ENCODE results near the gene ZNF750. TPM values are rescaled to one million over a fixed set of nuclear protein-coding genes. Genes with fewer than 3 reads are reported as not detected.

The ZNF750 gene
- total and polyA plus RNA-seq, 8 donors = 0.38 to 3.4 (median 0.68) TPM

- no peak overlapping the region for H3K4me3 ChIP-seq
- peaks cover 0 to 18% of the 10 kb centered on the region in 2 donors for H3K9me3 ChIP-seq
- H3K27ac ChIP-seq = peak overlapping the region in 1 of 2 donors; percentile 40
- H3K36me3 ChIP-seq = peaks cover 0 to 64% of the 10 kb centered on the region in 2 donors
- no peaks in the 10 kb centered on the region for H3K27me3 ChIP-seq
- ATAC-seq (peak; percentile 73), DNase-seq (no peak)
- no peak for TF ChIP-seq CTCF (IDR thresholded peaks at IDR 0.05)
- H3K4me1 ChIP-seq = no peaks in the 10 kb centered on the region
- intact Hi-C loops (cut with DNase I) = no loop called here
Observed at GRCh38 chr17:82816358-82816757, 23.5 kb downstream of the ZNF750 start.

GRCh38 chr17:82815790-82816305 lies 24.0 kb downstream of the ZNF750 start:
- H3K27ac ChIP-seq = peak overlapping the region in 1 of 2 donors; percentile 40
- DNase-seq (peak in 1 of 4 donors; percentile 12), ATAC-seq (peak; percentile 26)
- TF ChIP-seq CTCF (IDR thresholded peaks at IDR 0.05) = no peak
- H3K27me3 ChIP-seq = no peaks in the 10 kb centered on the region
- no peaks in the 10 kb centered on the region for H3K4me1 ChIP-seq
- peaks cover 0 to 69% of the 10 kb centered on the region in 2 donors for H3K36me3 ChIP-seq
- H3K9me3 ChIP-seq = peaks cover 0 to 17% of the 10 kb centered on the region in 2 donors
- intact Hi-C loops (cut with DNase I) = no loop called here
- no peak overlapping the region for H3K4me3 ChIP-seq

- H3K27ac ChIP-seq = no peak overlapping the region
- no peak overlapping the region for H3K4me3 ChIP-seq
- TF ChIP-seq CTCF (IDR thresholded peaks at IDR 0.05) = no peak
- ATAC-seq (no peak), DNase-seq (peak in 1 of 4 donors; percentile 61)
- H3K36me3 ChIP-seq = peaks cover 0 to 74% of the 10 kb centered on the region in 2 donors
- H3K4me1 ChIP-seq = no peaks in the 10 kb centered on the region
- H3K27me3 ChIP-seq = no peaks in the 10 kb centered on the region
- intact Hi-C loops (cut with DNase I) = no loop called here
- peaks cover 0 to 12% of the 10 kb centered on the region in 2 donors for H3K9me3 ChIP-seq
Observed at GRCh38 chr17:82815354-82815753, 24.5 kb downstream of the ZNF750 start.

- ATAC-seq (no peak), DNase-seq (peak in 1 of 4 donors; percentile 59)
- Histone ChIP-seq H3K27ac (no peak overlapping the region), H3K4me3 (no peak overlapping the region), H3K27me3 (no peaks in the 10 kb centered on the region), H3K36me3 (peaks cover 0 to 79% of the 10 kb centered on the region in 2 donors), H3K9me3 (peaks cover 0 to 7% of the 10 kb centered on the region in 2 donors), H3K4me1 (no peaks in the 10 kb centered on the region)
- intact Hi-C loops (cut with DNase I) = no loop called here
- TF ChIP-seq CTCF (IDR thresholded peaks at IDR 0.05) = no peak
Observed at GRCh38 chr17:82814834-82815233, 25.0 kb downstream of the ZNF750 start.

GRCh38 chr17:82813299-82814051 lies 26.3 kb downstream of the ZNF750 start:
- intact Hi-C loops (cut with DNase I) = no loop called here
- ATAC-seq (no peak), DNase-seq (peak in 1 of 4 donors; percentile 53)
- no peaks in the 10 kb centered on the region for H3K4me1 ChIP-seq
- H3K36me3 ChIP-seq = peaks cover 0 to 78% of the 10 kb centered on the region in 2 donors
- no peaks in the 10 kb centered on the region for H3K27me3 ChIP-seq
- TF ChIP-seq CTCF (IDR thresholded peaks at IDR 0.05) = no peak
- H3K27ac ChIP-seq = no peak overlapping the region
- no peak overlapping the region for H3K4me3 ChIP-seq
- no peaks in the 10 kb centered on the region for H3K9me3 ChIP-seq

Data from left lung (tissue), 10 donors.